HG03575 (cell line): ENCODE measurements around the gene CTNNA3.
"Not testable (repeated sequence)": the region's sequence is repeated elsewhere in the genome, so short reads cannot be mapped to it uniquely, and the experiment has no call there.

Source experiments
- ATAC-seq: cut with Tn5 transposase; IDR thresholded peaks from one replicate; pipeline ENCODE4 v1.9.1; 2021; ENCODE audit not compliant: unreplicated experiment, insufficient number of reproducible peaks, low FRiP score; ENCODE audit errors: extremely low read depth

CTNNA3 gene

DNA sequence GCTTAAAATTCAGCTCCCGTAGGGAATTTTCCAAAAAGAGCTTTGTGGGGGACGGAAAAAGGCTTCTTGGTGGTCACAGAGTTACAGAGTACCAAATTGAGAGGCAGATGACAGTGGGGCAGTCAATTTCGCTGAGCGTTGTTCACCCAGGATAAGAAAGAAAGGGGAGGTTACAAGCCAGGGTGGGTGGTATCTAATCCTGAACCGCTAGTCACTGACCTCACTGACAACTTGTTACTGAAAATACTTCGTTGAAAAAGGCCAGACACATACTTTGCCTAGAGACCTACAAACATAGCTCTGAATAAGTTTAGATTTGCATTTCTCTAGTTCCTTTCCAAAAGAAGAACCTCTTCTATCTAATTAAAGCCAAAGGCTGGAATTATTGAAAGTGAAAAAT, at the start of gene CTNNA3:
CTNNA3 (minus strand) TSS at position 167 of the 400 bp plus-strand sequence.
- ATAC-seq, result no peak

DNA sequence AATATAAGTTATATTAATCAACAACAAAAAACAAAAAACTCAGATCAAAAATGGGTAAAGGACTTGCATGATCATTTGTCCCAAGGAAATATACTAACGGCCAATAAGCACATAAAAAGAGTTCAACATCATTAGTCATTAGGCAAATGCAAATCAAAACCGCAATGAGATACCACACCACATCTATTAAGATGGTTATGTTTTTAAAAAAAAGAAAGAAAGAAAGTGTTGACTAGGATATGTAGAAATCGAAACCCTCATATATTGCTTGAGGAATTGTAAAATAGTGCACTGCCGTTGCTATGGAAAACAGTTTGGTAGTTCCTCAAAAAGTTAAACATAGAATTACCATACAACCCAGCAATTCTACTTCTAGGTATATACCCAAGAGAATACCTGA, 39.4 kb upstream of the CTNNA3 start:
- ATAC-seq, result no peak

DNA sequence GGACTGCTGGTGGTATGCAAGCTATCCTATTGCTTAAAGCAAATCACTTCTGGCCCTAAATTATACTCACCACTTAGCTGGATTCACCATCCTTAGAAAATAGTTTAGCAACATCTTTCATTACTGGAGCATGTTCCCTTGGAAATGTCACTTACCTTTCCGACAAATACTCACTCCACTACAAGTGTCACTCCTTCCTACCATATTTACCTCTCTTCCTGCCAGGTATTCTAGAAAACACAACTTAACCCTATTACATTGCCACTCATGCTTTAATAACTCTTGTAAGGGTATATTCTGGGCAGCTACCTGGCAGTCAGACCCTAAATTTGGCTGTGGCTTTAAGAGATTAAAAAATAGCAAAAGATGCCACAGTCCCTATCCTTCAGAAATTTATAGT, 37.5 kb upstream of the CTNNA3 start:
- ATAC-seq, result no peak

DNA sequence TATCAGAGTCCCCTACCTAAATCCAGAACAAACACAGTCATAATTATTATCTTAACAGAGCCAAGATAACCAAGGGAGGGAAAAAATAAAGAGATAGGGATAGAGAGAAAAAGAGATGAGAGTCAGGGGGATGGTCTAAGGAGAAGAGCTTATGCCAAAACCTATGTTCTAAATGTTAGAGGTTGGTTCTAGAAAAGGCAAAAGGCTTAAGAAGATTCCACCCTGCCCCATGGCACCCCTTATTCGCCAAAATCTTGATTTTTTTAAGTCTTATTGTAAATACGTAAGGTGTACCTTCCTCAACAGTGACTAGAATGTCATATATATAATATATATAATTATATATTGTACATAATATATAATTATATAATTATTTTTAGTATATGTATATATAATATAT, 29.6 kb upstream of the CTNNA3 start:
- ATAC-seq, result no peak

DNA sequence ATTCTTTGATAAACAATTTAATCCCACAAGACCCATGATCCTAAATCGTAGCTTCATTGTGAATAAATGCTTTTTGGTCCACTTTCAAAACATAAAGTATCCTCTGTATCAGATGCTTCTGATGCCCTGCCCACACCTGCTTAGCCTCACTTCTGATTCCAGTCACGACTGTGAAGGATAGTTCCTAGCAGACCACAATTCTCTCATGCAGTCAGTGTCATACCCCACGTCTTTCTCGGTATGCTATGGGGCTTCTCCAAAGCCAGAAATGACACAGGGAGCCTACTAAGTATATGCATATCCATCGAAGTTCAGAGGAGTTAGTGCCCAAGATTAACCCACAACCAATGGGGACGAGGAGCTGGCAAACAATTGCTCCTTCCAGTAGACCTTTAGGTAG, 27.6 kb upstream of the CTNNA3 start:
- no peak for ATAC-seq

DNA sequence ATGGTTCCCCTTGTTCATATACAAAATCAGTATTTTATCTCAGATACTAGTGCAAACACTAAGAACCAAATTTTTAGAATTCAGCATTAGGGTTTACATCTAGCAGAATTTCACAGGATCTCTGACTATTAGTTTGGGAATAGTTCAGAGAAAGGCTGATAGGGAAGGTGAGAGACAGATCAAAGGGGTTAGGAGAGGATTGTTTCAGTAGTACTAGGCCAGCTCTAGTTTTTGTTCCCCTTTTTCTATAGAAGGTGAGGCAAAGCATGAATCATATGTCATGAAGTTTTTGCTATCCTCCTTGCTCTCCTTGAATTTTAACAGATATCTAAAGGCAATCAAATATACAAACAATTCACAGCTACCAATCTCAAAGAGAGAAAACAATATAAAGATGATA, 26.1 kb upstream of the CTNNA3 start:
- ATAC-seq, result peak; percentile 84

DNA sequence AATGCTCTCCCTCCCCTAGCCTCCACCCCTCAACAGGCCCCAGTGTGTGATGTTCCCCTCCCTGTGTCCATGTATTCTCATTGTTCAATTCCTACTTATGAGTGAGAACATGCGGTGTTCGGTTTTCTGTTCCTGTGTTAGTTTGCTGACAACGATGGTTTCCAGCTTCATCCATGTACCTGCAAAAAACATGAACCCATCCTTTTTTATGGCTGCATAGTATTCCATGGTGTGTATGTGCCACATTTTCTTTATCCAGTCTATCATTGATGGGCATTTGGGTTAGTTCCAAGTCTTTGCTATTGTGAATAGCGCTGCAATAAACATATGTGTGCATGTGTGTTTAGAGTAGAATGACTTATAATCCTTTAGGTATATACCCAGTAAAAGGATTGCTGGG, 20.5 kb upstream of the CTNNA3 start:
- not testable (repeated sequence) for ATAC-seq

DNA sequence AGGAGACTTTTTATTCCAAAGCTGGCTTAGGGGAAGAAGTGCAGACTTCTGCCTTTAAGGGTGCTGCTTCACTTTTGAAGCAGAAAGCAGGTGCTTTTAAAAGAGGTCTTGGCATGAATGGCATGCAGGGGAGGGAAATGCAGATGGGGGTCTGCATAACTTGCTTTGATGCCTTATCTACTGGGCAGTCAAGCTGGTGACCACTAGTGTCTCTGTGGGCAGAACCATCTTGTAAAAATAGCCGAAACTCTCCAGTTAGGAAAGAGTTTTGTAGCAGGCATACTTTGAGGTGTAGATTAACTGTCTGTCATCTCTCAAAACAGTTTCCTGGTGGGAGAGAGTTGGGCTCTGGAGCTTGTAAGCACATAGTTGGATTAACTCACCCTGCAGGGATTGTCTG, 9.9 kb upstream of the CTNNA3 start:
- ATAC-seq, result no peak

DNA sequence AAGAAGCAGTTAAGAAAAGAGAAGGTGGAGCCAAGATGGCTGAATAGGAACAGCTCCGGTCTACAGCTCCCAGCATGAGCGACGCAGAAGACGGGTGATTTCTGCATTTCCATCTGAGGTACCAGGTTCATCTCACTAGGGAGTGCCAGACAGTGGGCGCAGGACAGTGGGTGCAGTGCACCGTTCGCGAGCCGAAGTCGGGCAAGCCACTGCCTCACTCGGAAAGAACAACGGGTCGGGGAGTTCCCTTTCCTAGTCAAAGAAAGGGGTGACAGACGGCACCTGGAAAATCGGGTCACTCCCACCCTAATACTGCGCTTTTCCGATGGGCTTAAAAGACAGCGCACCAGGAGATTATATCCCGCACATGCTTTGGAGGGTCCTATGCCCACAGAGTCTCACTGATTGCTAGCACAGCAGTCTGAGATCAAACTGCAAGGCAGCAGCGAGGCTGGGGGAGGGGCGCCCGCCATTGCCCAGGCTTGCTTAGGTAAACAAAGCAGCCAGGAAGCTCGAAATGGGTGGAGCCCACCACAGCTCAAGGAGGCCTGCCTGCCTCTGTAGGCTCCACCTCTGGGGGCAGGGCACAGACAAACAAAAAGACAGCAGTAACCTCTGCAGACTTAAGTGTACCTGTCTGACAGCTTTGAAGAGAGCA, 3.7 kb upstream of the CTNNA3 start:
- ATAC-seq, result not testable (repeated sequence)

DNA sequence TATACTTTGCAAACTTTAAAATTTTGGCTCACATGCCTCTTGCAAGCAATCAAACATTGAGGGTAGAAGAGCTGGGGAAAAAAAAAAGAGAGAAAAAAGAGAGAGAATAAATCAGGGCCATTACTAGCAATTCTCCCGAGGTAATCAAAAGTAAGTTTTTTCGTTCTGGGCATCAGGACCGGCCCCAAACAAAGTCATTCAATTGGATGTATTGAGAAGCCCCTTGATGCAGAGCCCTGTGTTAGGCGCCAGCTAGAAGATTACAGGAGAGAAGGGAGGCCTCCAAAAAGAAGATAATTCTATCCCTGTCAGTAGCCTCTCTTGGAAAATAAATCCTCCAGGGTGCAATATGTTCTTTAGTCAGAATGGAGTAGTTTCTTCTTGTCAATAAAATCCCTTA, 2.2 kb upstream of the CTNNA3 start:
- no peak for ATAC-seq

DNA sequence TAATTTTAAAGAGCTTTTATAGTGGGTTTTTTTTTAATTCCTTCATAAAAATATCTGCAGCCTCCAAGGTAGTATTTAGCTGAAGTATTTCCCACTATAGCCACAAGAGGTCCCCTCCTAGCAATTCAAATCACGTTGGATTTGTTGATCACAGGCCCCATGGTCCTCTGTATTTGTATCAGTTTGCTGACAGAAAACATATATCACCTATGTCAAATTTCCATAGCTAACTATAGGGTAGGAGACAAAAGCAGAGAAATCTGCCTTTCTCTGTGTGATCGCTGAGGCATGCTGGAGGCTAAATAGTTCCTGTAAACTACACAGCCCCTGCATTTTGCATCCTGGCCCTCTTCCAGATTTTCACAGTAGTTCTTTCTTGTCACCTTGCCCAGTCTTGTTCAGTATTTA, 1.7 kb upstream of the CTNNA3 start:
- ATAC-seq, result no peak

DNA sequence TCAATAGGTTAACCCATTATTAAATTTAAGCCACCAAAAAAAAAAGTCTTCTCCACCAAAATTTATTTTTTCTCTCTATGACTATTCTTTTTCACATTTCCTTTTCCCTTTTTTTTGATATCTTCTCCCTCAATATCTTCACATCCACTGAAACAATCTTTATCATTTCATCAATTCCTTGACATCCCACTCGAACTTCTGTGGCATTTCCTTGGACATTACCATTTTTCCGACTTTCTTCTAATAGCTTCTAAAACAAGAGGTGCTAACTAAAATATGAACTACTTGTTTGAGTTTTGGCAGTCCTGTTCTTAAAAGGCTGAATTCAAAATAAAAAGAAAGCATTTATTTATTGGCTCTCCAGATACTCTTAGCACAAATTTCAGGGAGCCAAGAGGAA, 684 bp upstream of the CTNNA3 start:
- no peak for ATAC-seq

DNA sequence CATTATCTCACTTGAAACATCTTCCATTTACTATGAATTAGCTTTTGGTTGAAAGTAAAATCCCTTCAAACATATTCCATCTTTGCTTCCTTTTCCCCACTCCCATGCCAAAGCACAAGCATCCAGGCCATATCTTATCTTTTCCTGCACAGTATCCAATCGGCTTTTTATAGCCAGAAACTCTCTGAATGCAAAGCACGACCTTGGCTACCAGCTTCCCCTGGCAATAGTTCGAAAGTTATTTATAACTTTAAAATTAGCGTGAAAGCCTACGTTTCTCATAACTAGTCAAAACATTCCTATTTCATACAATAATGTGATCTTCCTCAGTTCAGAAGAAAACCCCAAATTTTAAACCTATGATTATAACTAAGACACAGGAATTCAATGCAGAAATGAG, 440 bp downstream of the CTNNA3 start:
- no peak for ATAC-seq

DNA sequence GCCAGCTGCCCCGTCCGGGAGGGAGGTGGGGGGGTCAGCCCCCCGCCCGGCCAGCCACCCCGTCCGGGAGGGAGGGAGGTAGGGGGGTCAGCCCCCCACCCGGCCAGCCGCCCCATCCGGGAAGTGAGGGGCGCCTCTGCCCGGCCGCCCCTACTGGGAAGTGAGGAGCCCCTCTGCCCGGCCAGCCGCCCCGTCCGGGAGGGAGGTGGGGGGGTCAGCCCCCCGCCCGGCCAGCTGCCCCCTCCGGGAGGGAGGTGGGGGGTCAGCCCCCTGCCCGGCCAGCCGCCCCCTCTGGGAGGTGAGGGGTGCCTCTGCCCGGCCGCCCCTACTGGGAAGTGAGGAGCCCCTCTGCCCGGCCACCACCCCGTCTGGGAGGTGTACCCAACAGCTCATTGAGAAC, 4.1 kb downstream of the CTNNA3 start:
- ATAC-seq, result not testable (repeated sequence)

DNA sequence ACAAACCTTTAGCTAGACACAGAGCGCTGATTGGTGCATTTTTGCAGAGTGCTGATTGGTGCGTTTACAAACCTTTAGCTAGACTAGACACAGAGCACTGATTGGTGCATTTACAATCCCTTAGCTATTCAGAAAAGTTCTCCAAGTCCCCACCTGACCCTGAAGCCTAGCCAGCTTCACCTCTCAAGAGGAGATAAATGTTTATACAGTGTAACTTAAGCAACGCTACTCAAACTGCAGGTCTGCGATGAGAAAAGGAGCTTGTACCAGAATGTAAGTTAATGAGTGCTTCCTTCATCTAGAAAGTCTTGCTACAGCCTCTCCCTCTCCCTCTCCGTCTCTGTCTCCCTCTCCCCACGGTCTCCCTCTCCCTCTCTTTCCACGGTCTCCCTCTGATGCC, 5.5 kb downstream of the CTNNA3 start:
- not testable (repeated sequence) for ATAC-seq

DNA sequence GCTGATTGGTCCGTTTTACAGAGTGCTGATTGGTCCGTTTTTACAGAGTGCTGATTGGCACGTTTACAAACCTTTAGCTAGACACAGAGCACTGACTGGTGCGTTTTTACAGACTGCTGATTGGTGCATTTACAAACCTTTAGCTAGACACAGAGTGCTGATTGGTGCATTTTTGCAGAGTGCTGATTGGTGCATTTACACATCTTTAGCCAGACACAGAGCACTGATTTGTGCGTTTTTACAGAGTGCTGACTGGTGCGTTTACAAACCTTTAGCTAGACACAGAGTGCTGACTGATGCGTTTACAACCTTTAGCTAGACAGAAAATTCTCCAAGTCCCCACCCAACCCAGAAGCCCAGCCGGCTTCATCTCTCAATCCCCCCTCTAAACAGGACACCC, 11.9 kb downstream of the CTNNA3 start:
- ATAC-seq, result not testable (repeated sequence)

DNA sequence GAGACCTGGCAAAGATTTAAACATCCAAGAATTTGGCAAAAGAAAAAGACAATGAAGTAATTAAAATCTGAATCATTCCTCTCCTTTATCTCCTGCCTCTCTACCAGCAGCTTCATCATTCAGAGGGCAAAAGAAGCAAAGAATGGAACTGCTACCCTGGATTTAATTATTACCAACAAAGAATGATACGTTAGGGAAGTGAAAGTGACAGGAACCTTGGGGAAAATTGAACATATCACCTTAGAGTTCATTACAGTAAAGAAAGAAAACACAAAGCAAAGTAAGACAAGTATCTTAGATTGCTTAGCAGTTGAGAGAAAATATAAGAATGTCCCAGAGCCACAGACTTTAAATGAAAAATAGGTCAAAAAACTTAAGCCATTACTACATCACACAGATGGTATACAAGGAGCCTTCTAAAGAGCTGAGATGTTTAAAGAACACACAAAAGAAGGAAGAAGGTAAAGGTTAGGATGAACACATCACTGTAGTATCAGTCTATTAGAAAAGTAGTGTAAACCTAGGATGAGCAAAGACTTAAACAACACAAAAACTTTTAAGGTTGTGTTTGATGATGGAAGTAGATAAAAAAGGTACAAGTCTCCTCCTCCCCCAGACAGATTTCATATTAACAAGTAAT, 17.5 kb downstream of the CTNNA3 start:
- ATAC-seq, result no peak

DNA sequence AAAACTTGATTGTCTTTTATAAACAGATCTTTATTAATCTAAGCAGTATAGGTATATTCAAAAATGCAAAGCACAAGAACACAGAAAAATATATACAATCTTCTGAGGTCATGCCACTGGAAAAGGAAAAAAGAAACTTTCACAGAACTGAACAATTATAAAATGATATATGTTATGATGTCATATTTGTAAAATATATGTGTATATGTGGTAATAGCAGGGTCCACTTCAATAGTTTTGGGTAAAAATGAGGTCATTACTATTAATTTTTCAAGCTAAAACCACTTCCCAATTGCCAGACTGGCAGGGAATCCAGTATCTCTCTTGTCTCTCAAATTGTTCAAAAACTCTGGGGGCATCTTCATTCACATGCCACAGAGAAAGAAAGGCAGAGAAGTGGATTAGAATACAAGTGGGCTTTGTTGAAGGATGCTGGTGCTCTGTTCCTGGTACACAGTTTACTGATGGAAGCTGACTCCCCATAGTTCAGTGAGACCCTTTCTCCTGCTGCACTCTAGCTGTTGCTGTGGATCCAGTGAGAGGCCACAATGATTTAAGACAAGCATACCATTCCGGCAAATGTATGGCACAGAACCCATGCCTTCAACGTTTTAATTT, 19.7 kb downstream of the CTNNA3 start:
- no peak for ATAC-seq

DNA sequence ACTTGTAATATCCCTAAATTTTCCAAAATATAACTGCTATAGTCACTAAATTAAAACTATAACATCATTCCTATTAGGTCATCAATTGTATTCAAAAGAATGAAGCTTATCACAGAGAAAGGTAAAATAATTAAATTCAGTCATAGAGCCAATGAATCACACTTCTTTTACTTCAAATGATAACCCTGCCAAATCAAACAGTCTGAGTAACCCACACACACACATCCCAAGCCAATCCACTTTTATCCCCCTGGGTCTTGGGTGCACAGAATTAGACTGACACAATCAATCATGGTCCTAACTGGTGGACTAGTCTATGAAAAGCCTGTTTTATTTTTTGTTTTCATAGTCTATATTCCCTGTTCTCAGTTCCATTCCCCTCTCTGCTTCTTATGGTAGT, 25.6 kb downstream of the CTNNA3 start:
- no peak for ATAC-seq

DNA sequence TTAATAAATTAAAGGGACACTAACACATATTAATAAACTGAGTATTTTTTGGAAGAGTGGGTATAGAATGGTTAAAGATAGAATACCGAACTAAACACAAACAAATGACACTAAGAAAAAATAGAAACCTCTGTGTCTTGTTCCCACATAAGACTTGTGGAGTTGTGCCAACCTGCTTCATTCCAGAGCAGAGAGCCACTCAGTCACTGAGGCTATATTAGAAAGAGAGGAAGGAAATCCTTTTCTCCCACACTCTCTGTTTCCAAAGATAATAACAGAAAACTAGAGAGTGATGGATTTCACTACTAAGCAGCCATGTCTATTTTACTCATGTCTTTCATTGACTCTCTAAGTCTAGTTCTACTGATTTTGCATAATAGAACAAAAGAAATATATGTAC, 26.0 kb downstream of the CTNNA3 start:
- no peak for ATAC-seq

DNA sequence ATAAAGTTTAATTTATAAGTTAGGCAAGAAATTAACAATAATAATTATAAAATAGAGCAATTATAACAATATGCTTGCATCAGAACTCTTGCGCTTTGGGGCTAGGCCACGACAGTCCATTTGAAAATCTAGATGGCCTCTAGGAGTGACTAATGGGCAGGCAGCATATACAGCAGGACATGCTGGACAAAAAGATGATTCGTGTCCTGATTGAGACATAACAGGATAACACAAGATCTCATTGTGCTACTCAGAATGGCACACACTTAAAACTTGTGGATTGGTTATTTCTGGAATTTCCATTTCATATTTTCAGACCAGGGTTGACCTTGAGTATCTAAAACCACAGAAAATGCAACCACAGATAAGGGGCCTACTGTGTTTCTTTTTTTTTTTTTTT, 27.5 kb downstream of the CTNNA3 start:
- ATAC-seq, result no peak
